ENCODE results near the gene TOMM40L.

Gene TOMM40L

DNA sequence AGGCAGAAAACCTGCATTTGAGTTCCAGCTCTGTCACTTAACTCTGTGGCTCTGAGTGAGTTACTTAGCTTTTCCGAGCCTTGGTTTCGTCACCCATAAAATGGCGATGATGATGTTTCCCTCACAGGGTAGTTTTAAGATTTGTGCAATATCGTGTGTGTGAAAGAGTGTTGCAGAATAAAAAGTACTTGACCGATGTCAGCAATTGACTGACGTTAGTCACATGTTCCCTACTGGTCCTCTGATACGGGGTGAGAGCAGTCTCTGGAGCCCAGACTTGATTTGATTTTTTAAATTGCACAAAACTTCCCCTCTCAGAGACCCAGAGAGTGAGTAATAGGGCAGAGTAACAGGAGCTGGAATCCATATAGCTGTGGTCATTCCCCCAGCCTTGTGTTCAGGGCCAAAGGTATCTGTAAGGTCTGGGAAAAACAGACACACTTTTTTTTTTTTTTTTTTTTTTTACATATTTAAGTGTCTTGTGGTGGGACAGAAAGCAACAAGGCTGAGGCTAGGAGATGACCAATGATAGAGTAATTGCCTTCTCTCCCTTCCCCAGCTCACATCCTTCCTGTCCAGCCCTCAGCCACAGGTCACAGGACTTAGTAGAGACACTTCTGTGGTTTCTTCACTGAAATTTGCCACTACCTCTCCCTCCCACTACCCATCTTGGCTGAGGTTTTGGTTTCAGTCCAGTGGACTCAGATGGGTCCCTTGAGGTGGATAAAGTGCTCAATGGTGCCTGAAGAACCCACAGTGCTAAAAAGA, 8.7 kb upstream of the TOMM40L start:
- Histone ChIP-seq H3K4me3 (ENCODE audit: low read depth, low read length, poor library complexity, severe bottlenecking) (no peak overlapping the region), H3K9me3 (ENCODE audit: low read length) (no peaks in the 10 kb centered on the region), H2AFZ (ENCODE audit: low read length) (no peak overlapping the region), H3K36me3 (ENCODE audit: insufficient read depth, low read length) (peaks cover 30% of the 10 kb centered on the region), H3K4me1 (ENCODE audit: insufficient read depth, low read length, severe bottlenecking) (peaks cover 20% of the 10 kb centered on the region), H3K27ac (ENCODE audit: low read depth, low read length, poor library complexity, severe bottlenecking) (no peak overlapping the region), H3K27me3 (ENCODE audit: insufficient read depth, low read length) (no peaks in the 10 kb centered on the region), H3F3A (ENCODE audit: insufficient read depth, low read length) (no peaks in the 10 kb centered on the region), H3K9ac (ENCODE audit: low read length) (no peak overlapping the region), H3K79me2 (ENCODE audit: insufficient read depth, low read length) (no peaks in the 10 kb centered on the region), H4K20me1 (ENCODE audit: insufficient read depth, low read length) (no peaks in the 10 kb centered on the region), H3K4me2 (ENCODE audit: low read length) (0 out of 2 replicates have a peak overlapping the region, but pooled peaks have one; percentile 9), H3K9me2 (ENCODE audit: low read depth, low read length) (no peaks in the 10 kb centered on the region)
- TF ChIP-seq, protein P1, sequence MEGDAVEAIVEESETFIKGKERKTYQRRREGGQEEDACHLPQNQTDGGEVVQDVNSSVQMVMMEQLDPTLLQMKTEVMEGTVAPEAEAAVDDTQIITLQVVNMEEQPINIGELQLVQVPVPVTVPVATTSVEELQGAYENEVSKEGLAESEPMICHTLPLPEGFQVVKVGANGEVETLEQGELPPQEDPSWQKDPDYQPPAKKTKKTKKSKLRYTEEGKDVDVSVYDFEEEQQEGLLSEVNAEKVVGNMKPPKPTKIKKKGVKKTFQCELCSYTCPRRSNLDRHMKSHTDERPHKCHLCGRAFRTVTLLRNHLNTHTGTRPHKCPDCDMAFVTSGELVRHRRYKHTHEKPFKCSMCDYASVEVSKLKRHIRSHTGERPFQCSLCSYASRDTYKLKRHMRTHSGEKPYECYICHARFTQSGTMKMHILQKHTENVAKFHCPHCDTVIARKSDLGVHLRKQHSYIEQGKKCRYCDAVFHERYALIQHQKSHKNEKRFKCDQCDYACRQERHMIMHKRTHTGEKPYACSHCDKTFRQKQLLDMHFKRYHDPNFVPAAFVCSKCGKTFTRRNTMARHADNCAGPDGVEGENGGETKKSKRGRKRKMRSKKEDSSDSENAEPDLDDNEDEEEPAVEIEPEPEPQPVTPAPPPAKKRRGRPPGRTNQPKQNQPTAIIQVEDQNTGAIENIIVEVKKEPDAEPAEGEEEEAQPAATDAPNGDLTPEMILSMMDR (IDR thresholded peaks at IDR 0.05; ENCODE audit: low read length): no peak
- no peak for TF ChIP-seq EZH2 (IDR thresholded peaks at IDR 0.05; ENCODE audit: borderline replicate concordance, low read length)

DNA sequence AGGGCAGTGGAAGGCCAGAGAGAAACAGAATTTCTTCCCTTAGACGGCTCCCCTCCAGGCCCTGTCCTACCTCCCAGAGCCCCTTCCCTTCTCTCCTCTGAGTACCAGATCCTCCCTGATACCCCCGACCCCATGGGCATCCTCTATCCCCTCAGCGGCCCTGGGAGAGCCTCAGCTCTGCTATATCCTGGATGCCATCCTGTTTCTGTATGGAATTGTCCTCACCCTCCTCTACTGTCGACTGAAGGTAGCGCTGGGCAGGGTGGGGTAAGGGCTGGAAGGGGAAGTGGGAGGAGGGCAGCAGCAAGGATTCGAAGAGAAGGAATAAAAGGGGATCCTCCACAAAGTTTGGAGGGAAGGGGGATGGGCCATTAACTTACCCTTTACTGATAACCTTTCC, 8.0 kb upstream of the TOMM40L start:
- H3K9ac ChIP-seq (ENCODE audit: low read length): no peak overlapping the region
- H3K9me3 ChIP-seq (ENCODE audit: low read length): no peaks in the 10 kb centered on the region
- no peaks in the 10 kb centered on the region for H3K27me3 ChIP-seq (ENCODE audit: insufficient read depth, low read length)
- H3K27ac ChIP-seq (ENCODE audit: low read depth, low read length, poor library complexity, severe bottlenecking): no peak overlapping the region
- H3F3A ChIP-seq (ENCODE audit: insufficient read depth, low read length): no peaks in the 10 kb centered on the region
- H3K9me2 ChIP-seq (ENCODE audit: low read depth, low read length): no peaks in the 10 kb centered on the region
- H2AFZ ChIP-seq (ENCODE audit: low read length): no peak overlapping the region
- H3K4me1 ChIP-seq (ENCODE audit: insufficient read depth, low read length, severe bottlenecking): peaks cover 20% of the 10 kb centered on the region
- no peak overlapping the region for H3K4me3 ChIP-seq (ENCODE audit: low read depth, low read length, poor library complexity, severe bottlenecking)
- no peaks in the 10 kb centered on the region for H3K79me2 ChIP-seq (ENCODE audit: insufficient read depth, low read length)
- H3K4me2 ChIP-seq (ENCODE audit: low read length): 0 out of 2 replicates have a peak overlapping the region, but pooled peaks have one; percentile 9
- H3K36me3 ChIP-seq (ENCODE audit: insufficient read depth, low read length): peaks cover 23% of the 10 kb centered on the region
- H4K20me1 ChIP-seq (ENCODE audit: insufficient read depth, low read length): no peaks in the 10 kb centered on the region
- no peak for TF ChIP-seq EZH2 (IDR thresholded peaks at IDR 0.05; ENCODE audit: borderline replicate concordance, low read length)
- TF ChIP-seq, protein P1 (IDR thresholded peaks at IDR 0.05; ENCODE audit: low read length): no peak

- H3K4me1 ChIP-seq (ENCODE audit: insufficient read depth, low read length, severe bottlenecking): peaks cover 20% of the 10 kb centered on the region
- no peaks in the 10 kb centered on the region for H4K20me1 ChIP-seq (ENCODE audit: insufficient read depth, low read length)
- H3K9ac ChIP-seq (ENCODE audit: low read length): no peak overlapping the region
- TF ChIP-seq EZH2 (IDR thresholded peaks at IDR 0.05; ENCODE audit: borderline replicate concordance, low read length): no peak
- no peak overlapping the region for H3K27ac ChIP-seq (ENCODE audit: low read depth, low read length, poor library complexity, severe bottlenecking)
- no peaks in the 10 kb centered on the region for H3K79me2 ChIP-seq (ENCODE audit: insufficient read depth, low read length)
- H3K27me3 ChIP-seq (ENCODE audit: insufficient read depth, low read length): no peaks in the 10 kb centered on the region
- H3K36me3 ChIP-seq (ENCODE audit: insufficient read depth, low read length): peaks cover 17% of the 10 kb centered on the region
- no peaks in the 10 kb centered on the region for H3K9me3 ChIP-seq (ENCODE audit: low read length)
- H3K4me2 ChIP-seq (ENCODE audit: low read length): no peak overlapping the region; the same call in 1 of the 2 replicates
- H3K9me2 ChIP-seq (ENCODE audit: low read depth, low read length): no peaks in the 10 kb centered on the region
- no peak overlapping the region for H3K4me3 ChIP-seq (ENCODE audit: low read depth, low read length, poor library complexity, severe bottlenecking)
- H2AFZ ChIP-seq (ENCODE audit: low read length): no peak overlapping the region
- no peaks in the 10 kb centered on the region for H3F3A ChIP-seq (ENCODE audit: insufficient read depth, low read length)
Observed at GRCh38 chr1:161218301-161219077, 7.4 kb upstream of the TOMM40L start.
